HG03521 (cell line): ENCODE data around the gene VAC14.

Source experiments
- ATAC-seq: cut with Tn5 transposase; IDR thresholded peaks from one replicate; pipeline ENCODE4 v1.9.1; 2021; ENCODE audit warnings: mild to moderate bottlenecking, moderate library complexity; ENCODE audit not compliant: unreplicated experiment

VAC14 gene

DNA sequence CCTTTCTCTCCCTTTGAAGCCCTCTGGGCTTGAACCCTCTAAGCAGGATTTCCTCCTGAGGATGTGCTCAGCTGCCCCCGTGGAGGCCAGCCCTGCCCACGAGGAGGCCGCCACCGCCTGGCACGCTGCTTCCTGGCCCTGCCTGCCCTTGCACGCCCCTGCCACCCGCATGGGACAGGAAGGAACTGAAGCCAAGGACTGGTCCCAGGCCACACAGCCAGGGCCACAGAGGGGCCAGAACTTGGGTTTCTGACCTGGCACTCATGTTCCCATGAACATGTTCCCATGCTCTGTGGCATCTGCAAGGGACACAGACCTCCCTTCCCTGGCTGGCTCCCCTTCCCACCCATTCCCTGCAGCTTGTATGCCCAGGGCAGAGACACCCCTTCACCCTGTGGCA lies 91.0 kb downstream of the VAC14 start:
- no peak for ATAC-seq

DNA sequence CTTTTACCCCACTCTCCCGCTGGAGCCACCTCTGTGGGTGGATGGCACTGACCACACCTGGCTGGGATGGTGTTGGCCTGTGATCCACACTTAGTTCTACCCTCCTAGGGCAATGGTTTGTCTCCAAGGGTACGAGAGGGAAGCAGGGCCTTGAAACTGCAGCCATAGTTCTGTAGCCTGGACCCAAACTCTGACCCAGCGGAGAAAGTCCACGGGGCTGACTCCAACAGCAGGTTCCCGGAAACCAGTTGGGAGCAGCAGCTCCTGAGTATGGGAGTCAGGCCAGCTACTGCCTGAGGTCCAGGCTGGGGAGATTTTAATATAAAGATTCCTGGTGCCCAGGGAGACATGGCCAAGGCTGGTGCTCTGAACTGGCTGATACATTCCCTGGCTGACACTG lies 91.5 kb downstream of the VAC14 start:
- no peak for ATAC-seq

DNA sequence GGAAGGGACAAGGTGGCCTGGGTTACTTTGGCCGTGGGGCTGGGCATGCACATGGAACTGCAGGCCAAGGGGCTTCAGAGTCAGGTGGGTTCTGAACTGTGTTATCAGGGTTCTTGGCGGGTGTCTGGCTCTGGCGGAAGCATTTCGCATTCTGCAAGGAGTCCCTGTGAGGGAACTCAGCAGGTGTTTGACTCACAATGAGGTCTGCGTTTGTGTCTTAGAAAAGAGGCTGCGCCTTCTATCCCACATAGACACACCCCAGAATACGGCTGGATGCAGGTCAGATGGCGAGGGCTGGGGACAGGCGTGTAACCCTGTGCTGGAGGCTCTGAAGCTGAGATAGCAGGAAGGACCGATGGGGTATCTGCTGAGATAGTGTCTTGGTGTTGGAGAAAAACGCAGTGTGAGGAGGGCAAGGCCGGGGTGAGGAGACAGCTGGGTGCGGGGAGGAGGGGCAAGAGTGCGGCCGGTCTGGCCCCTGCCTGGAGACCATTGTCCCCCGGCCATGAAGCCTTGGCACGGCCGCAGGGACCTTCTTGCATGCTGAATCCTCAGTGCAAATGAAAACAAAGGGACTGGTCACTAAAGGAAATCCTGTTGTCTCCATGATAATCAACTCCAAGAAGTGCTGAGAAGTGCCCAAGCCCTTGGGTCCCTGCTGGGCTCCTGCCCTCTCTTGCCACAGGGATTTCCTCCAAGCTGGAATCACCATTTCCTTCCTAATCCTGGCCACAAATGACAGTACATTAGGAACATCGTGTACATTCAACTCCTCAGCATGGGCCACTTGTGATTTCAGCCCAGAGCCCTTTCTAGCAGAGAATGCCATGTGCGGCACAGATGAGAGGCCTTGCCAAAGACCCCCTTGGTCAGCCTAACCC lies 92.4 kb downstream of the VAC14 start:
- no peak for ATAC-seq

DNA sequence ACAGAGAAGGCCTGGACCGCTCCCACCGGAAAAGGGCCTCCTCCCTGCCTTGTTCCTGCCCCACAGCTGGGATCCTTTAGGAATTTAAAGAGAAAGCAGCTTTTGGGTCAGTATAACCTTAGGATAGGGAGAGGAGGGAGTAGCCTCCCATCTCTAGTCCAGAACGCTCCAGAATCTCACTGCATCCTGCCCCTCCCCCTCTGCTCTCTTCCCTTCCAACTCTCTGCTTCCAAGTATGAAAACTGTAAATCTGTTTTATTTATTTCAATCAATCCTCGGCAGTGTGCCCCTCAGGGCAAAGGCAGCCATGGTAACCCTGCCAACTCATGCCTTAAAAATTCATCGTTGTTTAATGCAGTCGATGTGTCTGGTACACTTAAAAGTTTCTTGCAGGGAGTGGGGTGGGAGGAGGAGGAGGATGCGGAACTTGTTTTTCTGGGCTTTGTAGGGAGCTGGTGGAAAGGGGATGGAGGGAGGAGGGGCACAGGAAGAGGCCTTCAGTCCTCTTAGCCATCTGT lies 94.0 kb downstream of the VAC14 start:
- ATAC-seq, result no peak

DNA sequence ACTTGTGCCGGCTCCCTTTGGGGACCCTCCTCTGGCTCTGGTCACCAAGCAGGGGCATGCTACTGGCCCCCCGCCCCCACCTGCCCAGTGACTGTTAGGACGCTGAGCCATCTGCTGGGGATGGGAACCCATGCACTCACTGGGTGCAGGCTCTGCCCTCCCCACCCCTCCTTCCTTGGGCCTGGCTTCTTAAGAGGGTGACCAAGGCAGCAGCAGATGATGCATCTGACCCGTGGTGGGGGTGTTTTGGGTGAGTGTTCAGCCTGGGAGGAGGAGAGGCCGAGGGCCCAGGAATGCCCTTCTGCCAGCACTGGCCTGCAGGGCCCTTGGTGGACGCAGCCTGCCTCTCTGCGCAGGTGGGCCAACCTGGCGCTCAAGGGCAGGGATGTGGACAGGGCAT lies 95.9 kb downstream of the VAC14 start:
- no peak for ATAC-seq

DNA sequence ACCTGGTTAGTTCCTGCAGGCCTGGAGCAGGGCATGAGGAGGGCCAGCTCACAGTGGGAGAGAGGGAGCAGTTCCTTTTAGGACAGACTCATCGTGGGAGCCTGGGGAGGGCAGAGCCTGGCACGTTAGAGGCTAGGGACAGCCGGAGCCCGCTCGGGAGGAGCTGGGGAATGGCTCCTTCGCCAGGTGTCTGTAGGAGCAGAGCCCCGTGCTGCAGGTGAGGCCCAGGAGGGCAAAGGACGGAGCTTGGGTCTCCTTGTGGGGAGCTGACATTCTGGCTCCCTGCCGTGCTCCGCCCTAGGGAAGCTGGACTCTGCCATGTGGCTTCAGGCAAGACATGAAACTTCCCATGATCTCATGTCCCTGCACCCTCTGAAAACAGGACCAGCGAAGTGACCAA lies 96.4 kb downstream of the VAC14 start:
- ATAC-seq, result no peak

DNA sequence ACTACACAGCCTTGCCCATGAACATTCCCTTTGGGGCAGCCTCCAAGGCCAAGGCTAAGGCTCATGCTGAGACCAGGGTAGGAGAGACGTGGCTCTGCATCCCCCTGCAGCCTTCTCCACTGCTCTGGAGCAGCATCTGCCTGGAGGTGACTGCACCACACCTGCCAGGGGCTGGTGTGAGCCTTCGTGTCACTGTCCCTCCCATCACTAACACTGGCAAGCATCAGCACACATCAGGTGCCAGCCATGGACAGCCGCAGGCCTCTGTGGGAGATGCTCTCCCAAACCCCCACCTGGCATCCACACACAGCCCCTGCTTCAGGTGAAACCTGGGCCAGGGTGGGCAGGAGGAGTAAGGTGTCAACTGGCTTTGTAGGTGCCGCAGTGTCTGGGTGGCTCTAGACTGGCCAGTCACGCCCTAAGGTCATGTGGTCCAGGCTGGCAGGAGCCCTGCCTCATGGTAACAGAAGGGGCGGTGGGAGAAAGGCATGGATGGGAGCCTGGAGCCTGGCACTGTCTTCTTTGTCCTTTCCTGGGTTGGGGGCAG lies 97.0 kb downstream of the VAC14 start:
- no peak for ATAC-seq

DNA sequence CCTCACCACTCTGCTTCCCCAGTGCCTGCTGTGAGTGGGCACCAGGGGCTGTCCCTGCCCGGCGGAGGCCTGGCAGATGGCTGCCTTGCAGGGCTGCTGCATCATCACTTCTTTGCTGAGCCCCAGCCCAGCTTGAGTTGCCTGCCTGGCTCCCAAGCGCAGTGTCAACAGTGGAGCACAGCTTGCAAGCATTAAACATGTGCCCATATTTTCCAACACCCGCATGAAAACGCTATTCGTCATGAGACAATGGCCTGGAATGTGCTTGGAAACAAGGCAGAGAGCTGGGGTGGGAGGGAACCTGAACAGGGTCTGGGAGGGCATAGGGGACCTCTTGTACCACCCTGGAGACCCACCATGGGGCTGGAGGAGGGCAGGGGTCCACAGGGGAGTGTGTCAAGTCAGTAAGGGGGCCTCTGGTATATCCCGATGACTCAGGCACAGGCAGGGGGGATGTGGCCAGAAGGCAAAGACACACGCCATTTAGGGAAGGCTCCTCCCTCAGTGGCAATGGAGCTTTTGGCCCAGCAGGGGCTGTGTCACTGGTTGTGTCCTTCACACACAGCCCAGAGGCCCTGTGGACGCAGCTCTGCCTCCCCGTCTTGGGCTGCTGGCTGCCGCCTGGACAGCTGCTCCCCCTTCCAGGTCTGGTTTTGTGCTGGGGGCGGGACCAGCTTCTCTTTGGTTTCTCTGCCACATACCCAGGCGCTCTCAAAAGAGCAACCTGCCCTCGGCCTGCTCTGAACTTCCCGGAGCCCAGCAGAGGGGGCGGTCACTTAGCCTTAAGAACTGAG lies 97.7 kb downstream of the VAC14 start:
- no peak for ATAC-seq

DNA sequence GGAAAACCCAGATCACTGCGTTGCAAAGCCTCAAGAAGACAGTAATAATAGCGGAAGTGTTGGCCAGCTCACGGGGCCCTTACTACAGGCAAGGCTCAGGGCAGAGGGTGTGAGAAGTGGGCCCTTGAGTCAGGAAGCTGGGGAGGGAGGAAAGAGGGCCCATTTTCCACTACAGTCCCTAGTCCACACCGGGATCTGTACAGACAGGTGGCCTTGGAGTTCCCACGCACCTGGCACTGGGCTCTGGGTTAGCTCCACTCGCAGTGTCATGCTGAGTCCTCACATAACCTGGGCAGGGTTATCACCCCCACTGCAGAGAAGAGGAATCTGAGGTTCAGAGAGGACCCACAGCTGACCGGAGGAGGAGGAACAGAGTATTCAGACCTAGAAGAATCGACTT lies 98.3 kb downstream of the VAC14 start:
- ATAC-seq, result no peak

DNA sequence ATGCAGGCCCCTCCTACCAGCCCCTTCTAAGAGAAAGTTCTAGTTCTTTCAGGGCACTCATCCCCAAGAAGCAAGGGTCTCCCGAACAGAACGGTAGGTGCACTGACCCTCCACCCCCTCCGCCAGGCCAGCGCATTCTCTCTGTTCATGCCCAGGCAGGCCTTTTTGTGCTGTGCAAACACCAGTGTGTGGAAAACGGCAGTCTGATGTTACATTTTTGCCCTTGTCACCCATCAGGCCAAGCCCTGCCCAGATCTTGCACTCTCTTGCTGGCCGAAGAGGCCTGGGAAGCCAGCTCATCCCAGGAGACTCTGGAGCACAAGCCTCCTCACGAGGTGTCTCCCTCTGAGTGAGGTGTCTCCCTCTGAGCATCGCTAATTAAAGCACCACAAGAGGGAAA lies 99.0 kb downstream of the VAC14 start:
- ATAC-seq, result no peak

DNA sequence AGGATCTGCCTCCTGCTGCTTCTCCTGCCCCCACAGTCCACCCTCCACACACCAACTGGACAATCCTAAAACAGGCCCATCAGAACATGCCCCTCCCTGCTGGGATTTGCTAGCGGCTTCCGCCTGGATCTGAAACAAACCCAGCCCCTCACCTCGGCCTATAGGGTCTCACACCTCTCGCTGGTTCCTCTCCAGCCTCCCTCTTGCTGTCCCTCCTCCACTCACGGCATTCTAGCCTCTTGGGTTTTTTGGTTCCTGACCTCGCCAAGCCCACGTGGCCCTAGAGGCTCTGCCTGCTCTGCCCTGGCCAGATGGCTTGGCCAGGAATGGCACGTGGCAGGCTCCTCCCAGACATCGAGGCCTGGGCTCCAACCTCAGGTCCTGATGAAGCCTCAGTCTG lies 99.4 kb downstream of the VAC14 start:
- no peak for ATAC-seq

DNA sequence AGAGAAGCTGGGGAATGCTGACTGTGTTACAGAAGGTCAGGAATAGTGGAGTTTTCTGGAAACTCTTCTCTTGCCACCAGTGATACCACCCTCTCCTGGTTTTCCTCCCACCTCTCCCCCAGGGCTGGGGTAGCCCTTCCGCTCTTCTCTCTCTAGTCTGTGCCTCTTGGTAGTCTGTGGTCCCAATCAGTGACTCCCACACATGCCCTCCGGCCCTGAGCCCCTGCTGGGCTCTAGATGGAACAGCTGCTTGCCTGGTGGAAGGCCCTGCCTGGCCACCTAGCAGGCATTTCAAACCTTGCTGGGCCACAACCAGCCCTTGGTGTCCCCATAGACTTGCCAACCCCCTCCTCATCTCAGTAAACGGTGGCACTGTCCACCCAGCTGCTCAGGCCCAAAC lies 99.9 kb downstream of the VAC14 start:
- no peak for ATAC-seq

DNA sequence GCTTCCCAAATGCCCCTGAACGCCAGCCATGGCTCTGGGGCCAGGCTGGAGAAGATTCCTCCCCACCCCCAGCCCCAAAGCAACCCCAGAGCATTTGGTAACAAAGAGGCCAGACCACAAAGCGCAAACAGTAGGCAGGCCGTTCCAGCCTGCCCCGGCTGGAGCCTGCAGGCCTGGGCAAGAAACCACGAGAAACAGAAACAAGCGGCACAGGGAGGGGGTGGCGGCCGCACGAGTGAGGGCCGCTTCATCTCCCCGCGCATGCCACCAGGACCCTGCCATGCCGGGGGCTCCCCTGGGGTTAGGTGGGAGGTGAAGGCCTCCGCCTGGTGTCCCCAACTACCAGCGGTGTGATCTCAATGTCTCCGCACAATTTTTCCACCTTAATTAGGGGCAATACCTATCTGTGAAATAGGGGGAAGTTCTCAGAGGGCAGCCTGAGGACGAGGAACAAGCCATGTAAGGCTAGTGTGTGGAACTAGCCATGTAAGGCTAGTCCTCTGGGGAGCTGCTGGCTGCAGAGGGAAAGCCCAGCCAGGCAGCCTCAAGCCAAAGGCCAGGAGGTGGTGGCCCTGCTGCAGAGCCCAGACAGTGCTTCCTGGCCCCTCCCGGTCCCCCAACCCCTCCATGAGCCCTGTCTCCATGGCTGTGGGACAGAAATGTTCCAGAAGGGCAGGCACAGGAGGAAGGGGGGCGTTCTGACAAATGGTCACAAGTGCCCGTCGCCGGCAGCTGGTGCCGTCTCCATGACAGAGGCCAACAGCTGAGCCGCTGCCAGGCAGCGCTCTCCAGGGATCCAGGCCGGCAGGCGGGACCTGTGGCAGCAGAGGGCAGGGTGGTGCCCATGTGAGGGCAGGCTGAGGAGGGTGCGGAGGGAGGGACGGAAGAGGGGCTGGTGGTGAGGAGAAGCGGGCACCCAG lies 100.6 kb downstream of the VAC14 start:
- ATAC-seq, result no peak

DNA sequence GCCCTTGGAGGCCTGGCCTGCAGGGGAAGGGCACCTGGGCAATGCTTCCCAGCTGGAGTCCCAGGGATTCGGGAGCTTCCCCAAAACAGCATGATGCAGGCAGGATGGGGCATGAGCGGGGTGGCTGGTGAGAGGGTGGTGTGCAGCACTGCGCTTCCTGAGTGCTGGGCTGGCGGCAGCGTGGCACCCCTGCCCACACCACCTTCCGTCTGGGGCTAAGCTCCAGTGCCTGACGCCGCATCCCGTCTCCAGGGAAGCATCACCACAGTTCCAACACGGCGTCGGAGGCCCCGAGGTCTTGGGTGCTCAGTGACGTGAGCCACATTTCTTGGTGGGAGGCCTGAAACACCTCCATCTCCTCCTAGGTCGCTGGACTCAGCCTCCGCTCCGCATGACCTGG lies 101.3 kb downstream of the VAC14 start:
- no peak for ATAC-seq

DNA sequence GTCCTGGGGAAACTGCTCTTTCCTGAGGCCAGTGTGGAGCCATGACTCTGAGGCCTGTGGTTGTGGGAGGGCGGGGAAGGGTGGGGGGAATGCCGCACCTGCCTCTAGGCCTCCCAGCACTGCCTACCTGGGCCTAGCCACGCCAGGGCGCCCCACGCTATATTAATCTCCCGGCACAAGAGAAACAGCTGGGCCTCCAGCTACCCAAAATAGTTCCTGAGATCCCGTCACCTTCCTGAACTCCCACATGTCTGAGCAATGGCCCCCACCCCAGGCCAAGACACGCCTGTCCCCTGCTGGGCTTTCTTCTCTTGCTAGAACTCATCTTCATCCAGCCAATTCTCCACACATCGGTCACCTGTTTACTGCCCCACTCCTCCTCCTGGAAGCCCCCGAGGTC lies 102.1 kb downstream of the VAC14 start:
- ATAC-seq, result no peak

DNA sequence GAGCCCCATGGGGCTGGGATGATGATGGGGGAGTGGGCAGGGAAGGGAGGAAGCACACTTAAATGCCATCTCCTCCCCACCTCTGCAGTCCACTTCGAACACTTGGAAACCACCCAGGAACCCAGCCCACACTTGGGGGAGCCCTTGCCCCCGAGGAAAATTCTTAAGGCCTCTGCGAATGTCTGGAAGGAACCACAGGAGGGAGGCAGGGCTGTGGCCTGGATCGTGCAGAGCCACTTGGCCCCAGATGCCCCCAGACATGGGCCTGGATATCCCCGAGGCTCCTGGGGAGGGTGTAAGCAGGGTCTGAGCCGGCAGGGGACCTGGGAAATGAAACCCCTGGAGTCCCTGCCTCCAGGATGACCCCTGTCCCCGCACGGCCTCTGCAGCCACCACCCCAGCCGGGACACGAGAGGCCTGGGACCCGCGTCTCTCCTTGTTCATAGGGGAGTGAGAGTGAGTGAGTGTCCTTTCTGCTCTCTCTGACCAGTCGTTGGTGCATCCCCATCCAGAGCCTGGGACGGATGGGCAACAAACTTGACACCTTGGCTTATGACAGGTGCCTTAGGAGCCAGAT lies 103.3 kb downstream of the VAC14 start:
- no peak for ATAC-seq

DNA sequence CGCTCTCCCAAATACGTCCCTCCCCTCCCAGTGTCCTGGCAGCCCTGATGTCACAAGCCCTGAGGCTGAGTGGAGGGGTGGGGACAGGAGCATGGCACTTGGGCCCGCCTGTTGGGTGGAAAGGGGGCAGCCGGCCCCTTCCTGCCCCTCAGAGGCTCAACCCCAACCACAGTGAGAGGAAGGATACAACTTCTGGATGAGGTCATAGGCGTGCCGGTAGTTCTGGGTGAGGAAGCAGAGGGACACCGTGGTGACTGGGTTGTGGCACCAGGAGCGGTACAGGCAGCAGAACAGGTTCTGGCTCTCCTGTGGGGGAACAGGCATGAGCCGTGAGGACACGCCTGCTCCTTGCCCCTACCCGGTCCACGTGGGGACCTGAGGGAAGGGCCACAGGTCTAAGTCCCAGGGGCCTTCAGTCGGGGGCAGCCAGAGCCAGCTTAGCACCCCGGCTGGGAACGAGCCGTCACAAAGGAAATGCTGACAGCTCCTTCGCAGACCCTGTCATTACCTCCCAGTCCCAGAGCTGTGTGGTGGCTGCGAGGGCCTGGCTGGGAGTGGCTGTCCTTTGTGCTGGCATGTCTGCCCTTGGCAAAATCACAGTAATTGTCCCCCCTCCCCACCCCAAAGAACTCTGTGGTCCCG lies 103.9 kb downstream of the VAC14 start:
- no peak for ATAC-seq

DNA sequence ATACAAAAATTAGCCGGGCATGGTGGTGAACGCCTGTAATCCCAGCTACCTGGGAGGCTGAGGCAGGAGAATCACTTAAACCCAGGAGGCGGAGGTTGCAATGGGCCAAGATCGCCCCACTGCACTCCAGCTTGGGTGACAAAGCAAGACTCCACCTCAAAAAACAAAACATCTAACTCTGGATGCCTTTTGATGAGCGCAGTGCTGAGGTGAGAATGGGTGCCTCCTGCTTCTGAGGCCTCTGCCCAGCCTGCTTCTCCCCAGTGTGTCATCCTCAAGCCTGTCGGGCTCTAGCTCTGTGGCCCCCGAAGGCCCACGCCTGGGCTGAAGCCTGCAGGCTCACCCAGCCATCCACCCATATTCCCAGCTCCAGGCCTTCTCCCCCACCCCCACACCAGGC lies 104.6 kb downstream of the VAC14 start:
- ATAC-seq, result no peak

DNA sequence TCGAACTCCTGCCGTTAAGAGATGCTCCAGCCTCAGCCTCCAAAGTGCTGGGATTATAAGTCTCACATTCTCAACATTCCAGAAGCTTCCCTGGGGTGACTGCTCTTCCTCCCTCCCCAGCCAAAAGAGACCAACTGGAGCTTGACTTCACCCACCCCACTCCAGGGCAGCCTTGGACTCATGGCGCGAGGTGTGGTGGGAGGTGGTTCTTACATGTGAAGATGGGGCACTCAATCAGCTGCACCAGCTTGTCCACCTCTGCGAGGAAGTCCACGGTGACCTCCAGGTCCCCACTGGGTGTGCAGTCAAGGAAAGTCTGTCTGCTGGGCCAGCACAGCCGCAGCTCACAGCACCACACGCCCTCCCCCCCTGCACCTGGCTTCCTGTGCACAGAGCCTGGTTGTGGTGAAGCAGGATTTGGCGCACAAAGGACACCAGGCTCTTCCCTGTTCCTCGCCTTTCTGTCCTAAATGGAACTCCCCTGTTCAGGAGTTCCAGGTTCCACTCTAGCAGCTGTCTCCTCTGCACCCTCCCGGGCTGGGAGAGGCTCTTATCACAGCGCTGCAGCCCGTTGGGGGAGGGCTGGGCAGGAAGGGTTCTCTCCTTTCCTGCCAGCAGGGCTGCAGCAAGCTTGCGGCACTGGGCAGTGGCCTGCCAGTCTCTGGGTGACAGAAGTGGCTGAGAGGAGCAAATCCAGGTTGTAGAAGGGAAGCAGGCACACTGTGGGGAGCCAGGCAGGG lies 105.5 kb downstream of the VAC14 start:
- ATAC-seq, result no peak
